Stimulated activated CD4-positive, alpha-beta T cell treated with anti-CD3 and anti-CD28 coated beads, Interleukin-2, amount 100 ng/mL, for 24 hours (primary cell): ENCODE measurements around the gene ATP8A2.

Source experiments
- DNase-seq, 2 donors: peaks; one replicate each; pipeline ENCODE4 v3.0.0-alpha.2; 2020

Gene ATP8A2

DNA sequence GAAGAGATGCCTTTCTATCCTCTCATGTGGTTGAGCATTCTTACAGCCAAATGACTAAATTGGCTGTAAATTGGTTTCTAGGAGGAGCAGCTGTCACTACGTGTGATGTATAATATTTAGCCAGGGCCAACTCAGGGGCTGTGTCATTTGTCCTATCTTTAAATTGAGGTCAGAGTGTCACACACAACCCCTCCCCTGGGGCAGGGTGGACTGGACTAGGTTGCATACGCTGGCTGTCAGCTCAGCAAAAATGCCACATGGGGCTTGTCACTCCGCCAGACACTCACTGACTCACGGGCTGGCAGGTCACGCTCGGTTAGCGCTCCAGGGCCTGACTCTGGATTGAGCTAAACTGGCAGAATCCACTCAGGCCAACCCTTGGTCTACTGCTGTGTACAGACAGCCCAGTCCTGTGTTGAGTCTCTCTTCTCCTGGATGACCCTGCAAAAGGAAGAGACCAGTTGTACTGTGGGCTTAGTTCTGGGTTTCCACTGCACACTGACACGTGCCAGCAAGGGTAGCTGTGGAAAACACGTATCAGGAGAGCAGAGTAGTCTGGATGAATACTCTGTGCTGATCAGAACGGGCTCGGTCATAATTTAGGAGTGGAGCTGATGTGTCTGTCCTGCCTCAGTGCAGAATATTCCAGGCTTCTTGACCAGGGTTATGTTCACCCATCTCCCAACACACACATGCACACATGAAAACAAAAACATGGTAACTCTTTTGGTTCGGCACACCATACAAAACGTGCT is 650.9 kb downstream of the ATP8A2 start:
- no peak for DNase-seq

- DNase-seq: no peak
Measured at GRCh38 chr13:26024558-26024957, 652.8 kb downstream of the ATP8A2 start.

DNA sequence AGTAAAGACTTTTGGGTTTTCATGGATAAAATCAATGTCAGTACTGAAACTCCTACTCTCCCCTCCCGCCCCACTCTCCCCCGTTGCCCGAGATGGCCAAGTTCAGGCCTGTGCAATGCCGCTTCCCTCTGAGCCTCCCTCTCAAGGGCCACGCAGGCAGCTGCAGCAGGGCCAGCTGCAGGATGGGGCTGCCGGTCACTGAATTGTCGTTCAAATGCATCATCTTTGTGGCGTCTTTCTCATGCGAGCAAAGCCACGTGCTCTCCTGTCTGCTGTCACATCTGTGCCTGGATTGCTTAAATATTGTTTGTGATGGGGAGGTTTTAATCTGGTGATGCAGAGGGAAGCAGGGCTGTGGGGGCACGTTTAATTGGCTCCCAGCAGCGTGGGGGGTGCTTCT is 653.4 kb downstream of the ATP8A2 start:
- no peak for DNase-seq

GRCh38 chr13:26025771-26026170 is 654.0 kb downstream of the ATP8A2 start:
- DNase-seq: no peak

- DNase-seq: no peak
Measured at GRCh38 chr13:26026211-26026610, 654.4 kb downstream of the ATP8A2 start.

DNA sequence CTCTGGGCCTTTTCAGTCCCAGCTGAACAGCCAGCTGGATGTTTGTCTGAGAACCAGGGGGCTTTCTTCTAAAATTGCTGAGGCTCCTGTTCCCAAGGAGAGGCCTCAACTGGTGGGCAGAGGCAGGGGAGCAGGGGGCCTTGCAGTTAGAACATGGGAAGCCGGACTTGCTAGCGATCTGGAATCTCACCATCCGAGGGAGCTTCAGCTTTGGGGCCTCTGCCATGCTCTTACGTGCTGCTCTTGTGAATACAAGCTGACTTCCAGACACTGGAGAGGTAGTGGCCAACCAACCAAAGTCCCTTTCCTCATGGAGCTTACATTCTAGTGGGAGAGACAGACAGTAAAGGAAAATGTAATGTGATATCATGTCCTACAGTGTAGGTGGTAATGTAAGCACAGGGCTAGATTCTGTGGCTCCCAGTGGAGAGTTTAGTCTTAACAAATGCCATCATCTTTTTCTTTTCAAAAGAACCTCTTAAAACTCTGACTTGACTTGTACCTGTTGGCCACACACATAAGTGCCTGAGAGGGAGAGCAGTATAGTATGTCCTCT is 657.9 kb downstream of the ATP8A2 start:
- DNase-seq: no peak

DNA sequence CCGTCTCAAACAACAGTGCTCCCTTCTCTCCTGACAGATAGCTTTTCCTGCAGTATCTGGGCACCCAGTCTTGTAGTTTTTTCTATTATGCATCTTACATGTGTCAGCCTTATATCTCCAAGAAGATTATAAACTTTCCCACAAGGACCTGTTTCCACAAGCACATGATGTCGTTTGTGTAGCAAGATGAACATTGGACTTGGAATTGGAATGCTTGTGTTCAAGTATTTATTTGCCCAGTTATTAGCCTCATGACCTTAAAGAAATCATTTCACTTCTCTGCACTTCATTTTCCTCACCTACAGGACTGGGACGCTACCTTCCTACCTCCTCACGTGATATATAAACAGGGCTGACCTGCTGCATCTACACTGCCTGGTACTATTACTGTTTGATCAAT is 658.6 kb downstream of the ATP8A2 start:
- no peak for DNase-seq

DNA sequence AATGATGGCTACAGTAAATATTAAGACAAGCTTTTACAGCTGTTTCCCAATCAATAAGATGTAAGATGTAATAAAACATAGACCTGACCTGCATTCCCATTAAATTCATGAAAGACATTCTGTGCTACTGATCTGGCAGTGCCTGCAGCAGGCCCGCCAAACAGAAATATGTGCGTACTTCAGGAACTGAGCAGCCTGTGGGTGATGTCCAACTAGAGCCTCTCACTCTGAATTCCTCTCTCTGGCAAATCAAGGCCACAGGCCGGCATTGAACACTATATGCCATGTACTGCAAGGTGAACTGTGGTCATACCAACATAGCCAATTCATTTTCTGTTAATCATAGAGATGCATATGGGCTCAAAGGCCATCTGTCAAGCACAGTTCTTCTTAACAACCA is 662.2 kb downstream of the ATP8A2 start:
- DNase-seq: no peak

GRCh38 chr13:26036383-26036782 is 664.6 kb downstream of the ATP8A2 start:
- no peak for DNase-seq

DNA sequence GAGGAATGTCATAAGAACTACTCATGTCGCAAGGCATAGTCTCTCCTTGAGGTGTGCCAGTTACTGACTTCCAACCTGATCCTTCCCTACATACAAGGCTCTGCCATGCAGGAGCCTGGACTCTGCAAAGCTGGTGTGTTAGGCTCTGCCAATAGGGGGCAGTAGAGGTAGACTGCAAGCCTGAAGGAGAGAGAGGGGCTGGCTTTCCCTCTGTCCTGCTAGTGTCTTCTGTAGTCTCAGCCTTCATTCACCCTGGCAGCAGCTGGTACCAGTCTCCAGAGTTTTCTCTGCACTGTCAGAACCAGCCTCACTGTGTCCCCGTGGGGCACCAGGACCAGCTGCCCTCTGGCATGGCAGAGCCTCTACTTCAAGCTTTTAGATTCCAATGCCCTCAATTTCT is 665.5 kb downstream of the ATP8A2 start:
- DNase-seq: peak in 1 of 2 donors; percentile 33

DNA sequence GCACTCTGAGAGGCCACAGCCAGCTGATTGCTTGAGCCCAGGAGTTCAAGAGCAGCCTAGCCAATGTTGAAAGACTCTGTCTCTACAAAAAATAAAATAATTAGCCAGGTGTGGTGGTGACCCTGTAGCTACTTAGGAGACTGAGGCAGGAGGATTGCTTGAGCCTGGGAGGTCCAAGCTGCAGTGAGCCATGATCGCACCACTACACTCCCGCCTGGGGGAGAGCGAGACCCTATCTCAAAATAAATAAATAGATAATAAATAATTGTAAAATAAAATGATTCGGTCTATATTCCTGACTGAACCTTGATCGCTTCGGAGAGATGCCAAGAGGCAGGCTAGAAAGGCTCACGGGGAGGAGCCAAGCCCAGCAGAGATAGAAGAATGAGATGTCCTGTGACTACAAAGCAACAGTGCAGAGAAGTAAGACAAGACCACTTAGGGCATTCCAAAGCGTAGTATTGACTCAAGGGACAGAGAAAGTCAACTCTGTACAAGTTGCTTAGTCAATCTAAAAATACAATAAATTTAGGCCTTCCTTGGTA is 667.2 kb downstream of the ATP8A2 start:
- no peak for DNase-seq

DNA sequence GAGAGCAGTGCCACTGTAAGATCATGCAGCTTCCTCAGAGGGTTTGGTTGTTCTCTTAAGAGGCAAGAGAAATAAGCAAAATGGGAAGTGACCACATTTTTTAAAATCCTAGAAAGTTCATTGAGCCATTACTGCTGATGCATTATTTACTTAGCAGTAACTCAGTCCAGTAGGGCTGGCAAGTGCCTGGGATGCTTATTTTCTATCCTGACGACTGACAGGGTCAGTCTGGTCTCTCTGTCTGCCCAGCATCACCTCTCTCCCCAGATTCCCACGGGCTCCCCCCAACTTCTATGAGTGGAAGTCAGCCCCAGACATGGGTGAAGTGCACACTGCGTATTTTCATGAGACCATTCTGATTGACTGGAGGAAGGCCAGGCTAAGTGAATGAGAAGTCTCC is 669.7 kb downstream of the ATP8A2 start:
- DNase-seq: no peak

- no peak for DNase-seq
Measured at GRCh38 chr13:26042785-26043184, 671.0 kb downstream of the ATP8A2 start.

GRCh38 chr13:26045142-26045541 is 673.4 kb downstream of the ATP8A2 start:
- DNase-seq: no peak

GRCh38 chr13:26046639-26047038 is 674.9 kb downstream of the ATP8A2 start:
- no peak for DNase-seq

- no peak for DNase-seq
Measured at GRCh38 chr13:26047040-26047439, 675.3 kb downstream of the ATP8A2 start.

DNA sequence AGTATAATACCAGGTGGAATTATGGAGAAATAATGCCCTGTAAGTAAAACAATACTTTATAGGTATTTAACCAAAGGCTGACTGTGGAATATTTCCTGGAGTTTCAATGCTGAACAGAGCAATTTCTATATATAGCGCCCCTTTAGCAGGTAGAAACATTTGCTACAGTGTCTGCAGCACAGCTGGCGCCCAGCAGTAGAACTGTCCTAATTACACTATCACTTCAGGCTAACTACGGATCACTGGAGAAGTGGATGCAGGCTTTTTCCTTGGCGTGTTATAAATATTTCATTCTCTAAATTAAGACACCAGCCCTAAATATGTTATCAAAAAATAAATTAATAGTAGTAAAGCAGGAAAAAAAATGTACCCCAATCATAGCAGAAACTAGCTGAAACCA is 677.0 kb downstream of the ATP8A2 start:
- no peak for DNase-seq

GRCh38 chr13:26050568-26051230 is 678.9 kb downstream of the ATP8A2 start:
- peak in 1 of 2 donors; percentile 22 for DNase-seq

DNA sequence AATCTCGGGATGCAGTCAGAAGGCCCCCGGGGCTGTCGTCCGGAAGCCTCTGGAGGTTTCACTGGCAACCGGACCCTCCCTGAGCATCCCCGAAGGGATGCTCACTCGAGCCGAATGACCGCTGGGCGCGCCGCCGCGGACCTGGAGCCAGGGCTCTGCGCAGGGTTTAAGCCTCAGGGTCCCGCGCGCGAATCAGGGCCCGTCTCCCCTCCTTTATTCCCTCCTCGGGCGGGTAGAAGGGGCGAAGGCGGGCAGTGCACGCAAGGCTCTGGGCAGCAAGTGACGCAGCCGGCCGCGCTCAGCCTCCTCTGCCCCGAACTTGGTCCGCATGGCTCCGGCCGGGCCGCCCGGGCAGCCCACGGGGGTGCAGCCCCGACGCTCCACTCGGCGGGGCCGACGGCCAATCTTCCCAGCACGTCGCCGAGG is 679.5 kb downstream of the ATP8A2 start:
- peak in 1 of 2 donors; percentile 5 for DNase-seq

- DNase-seq: peak; percentile 22 to 48
Measured at GRCh38 chr13:26051657-26052311, 680.0 kb downstream of the ATP8A2 start, which contains the start of gene SHISA2. Gene SHISA2, minus strand, starts transcription at chr13:26052016. Its CDS starts 1,041 bp downstream, at chr13:26050975.

- DNase-seq: no peak
Measured at GRCh38 chr13:26052337-26052736, 680.6 kb downstream of the ATP8A2 start.

DNA sequence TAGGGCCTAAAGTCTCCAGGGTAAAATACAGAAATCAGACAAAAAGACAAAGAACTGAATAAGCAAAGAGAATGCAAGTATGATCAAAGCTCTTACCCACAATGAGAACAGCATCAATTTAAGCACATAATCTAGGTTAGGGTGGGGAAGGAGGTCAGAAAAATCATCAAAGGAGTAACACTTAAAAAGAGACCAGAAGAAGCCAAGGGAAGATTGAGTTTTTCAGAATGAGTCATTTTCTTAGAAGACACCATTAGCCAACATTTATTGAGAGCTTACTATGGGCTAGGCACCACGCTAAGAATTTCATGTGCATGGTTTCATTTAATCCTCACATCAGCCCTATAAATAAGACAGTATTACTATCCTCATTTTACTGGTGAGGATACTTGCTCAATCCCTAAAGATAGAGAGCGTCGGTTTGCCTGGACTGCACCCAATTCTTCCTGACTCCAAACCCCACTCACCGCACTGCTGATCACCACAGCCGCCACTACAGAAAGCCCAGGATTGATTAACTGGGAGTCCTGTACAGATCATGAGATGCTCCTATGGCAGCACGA is 681.7 kb downstream of the ATP8A2 start:
- DNase-seq: no peak

- no peak for DNase-seq
Measured at GRCh38 chr13:26054896-26055295, 683.1 kb downstream of the ATP8A2 start.
